ENCODE data around the gene MAST3.

DNA sequence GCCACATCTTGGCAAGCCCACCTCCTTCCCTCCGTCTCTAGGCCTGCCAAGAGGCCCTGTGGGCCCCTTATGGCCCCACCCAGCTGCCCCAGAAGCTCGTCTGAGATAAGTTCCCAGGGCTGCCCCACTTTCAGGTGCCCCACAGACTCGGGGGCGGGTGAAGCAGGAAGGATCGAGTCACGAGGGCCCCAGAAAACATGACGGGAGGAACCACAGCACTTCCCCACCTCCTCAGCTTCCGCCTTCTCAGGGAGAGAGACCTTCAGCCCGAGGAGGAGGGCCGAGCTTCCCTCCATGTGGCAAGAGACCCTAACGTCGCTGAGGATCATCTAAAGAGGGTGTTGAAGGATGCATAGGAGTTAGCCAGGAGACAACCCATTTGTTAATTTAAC lies 6.4 kb upstream of the MAST3 start:
- TF ChIP-seq POLR2A (IDR thresholded peaks at IDR 0.05): peak; percentile 4 to 37 (median 11)
- TF ChIP-seq, protein P1, sequence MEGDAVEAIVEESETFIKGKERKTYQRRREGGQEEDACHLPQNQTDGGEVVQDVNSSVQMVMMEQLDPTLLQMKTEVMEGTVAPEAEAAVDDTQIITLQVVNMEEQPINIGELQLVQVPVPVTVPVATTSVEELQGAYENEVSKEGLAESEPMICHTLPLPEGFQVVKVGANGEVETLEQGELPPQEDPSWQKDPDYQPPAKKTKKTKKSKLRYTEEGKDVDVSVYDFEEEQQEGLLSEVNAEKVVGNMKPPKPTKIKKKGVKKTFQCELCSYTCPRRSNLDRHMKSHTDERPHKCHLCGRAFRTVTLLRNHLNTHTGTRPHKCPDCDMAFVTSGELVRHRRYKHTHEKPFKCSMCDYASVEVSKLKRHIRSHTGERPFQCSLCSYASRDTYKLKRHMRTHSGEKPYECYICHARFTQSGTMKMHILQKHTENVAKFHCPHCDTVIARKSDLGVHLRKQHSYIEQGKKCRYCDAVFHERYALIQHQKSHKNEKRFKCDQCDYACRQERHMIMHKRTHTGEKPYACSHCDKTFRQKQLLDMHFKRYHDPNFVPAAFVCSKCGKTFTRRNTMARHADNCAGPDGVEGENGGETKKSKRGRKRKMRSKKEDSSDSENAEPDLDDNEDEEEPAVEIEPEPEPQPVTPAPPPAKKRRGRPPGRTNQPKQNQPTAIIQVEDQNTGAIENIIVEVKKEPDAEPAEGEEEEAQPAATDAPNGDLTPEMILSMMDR (IDR thresholded peaks at IDR 0.05 in 8 of 11, conservative IDR thresholded peaks at IDR 0.05 in 3 of 11): peak in 1 of 11 experiments; percentile 5
